Colonic mucosa (tissue), 4 donors: ENCODE results near the gene ABCA7. TPM values are rescaled to one million over a fixed set of nuclear protein-coding genes. Genes with fewer than 3 reads are reported as not detected.

Experiments
- DNase-seq: peaks from one replicate; pipeline ENCODE4 v3.0.0-alpha.2; 2020
- H3K27ac ChIP-seq: fragments of 200-600 bp; one replicate; pipeline ENCODE4 v1.8.0; 2021
- H3K27me3 ChIP-seq: fragments of 200-600 bp; one replicate; pipeline ENCODE4 v1.8.0; 2021
- H3K36me3 ChIP-seq: fragments of 200-600 bp; one replicate; pipeline ENCODE4 v1.8.0; 2021
- H3K4me1 ChIP-seq: fragments of 200-600 bp; one replicate; pipeline ENCODE4 v1.8.0; 2021; ENCODE audit warnings: mild to moderate bottlenecking
- H3K4me3 ChIP-seq: fragments of 200-600 bp; one replicate; pipeline ENCODE4 v1.8.0; 2021
- H3K9ac ChIP-seq, 2 donors: one replicate each; pipeline ENCODE4 v1.7.0; 2013; ENCODE audit warnings: control low read depth in 2 of 2, low read depth in 2 of 2, low read length in 2 of 2
- H3K9me3 ChIP-seq: fragments of 200-600 bp; one replicate; pipeline ENCODE4 v1.8.0; 2021
- CTCF ChIP-seq: fragments of 200-600 bp; IDR thresholded peaks from one replicate; pipeline ENCODE4 v1.8.0; 2022; ENCODE audit warnings: antibody characterized with exemption, mild to moderate bottlenecking
- intact Hi-C: fragments of 100-400 bp; cut with DNase I; formaldehyde crosslinking; loops from one replicate; pipeline ENCODE4 v1.14.1; 2022
- total RNA-seq, 2 donors: library from RNA; stranded (reverse); fragmentation: NEBNext Ultra II Directional in 1 of 2; extraction: Animal tissue kit (Norgen Biotek cat#: 25700) in 1 of 2; gene quantifications; one replicate each; pipeline ENCODE4 v1.2.1, GENCODE V29; 2021
- donor health status: healthy.
- donor health status: DM: no; HTN: no; CAD: no.
- donor health status: DM: no; HTN: no; CAD: no.

Gene ABCA7
- total RNA-seq, 2 donors from 2014 or later = 23.9 to 31.6 TPM

GRCh38 chr19:1004803-1005664 is 34.9 kb upstream of the ABCA7 start:
- TF ChIP-seq CTCF = no peak
- Histone ChIP-seq H3K36me3 (peaks cover 1% of the 10 kb centered on the region), H3K27ac (no peak overlapping the region), H3K4me3 (no peak overlapping the region), H3K4me1 (no peaks in the 10 kb centered on the region), H3K9me3 (no peaks in the 10 kb centered on the region), H3K27me3 (peaks cover 16% of the 10 kb centered on the region), H3K9ac (no peak overlapping the region)
- intact Hi-C loops = no loop called here
- DNase-seq = no peak

- Histone ChIP-seq H3K27me3 (peaks cover under 1% of the 10 kb centered on the region), H3K4me3 (no peak overlapping the region), H3K36me3 (peaks cover 19% of the 10 kb centered on the region), H3K4me1 (no peaks in the 10 kb centered on the region), H3K9me3 (no peaks in the 10 kb centered on the region), H3K27ac (no peak overlapping the region), H3K9ac (no peak overlapping the region)
- no peak for DNase-seq
- TF ChIP-seq CTCF = no peak
- intact Hi-C loops = no loop called here
Measured at GRCh38 chr19:1006711-1007398, 33.1 kb upstream of the ABCA7 start.

- Histone ChIP-seq H3K9ac (no peak overlapping the region), H3K9me3 (no peaks in the 10 kb centered on the region), H3K27ac (no peak overlapping the region), H3K4me1 (no peaks in the 10 kb centered on the region), H3K27me3 (no peaks in the 10 kb centered on the region), H3K36me3 (peaks cover 22% of the 10 kb centered on the region), H3K4me3 (no peak overlapping the region)
- TF ChIP-seq CTCF = no peak
- intact Hi-C loops = no loop called here
- no peak for DNase-seq
Measured at GRCh38 chr19:1007399-1008251, 32.3 kb upstream of the ABCA7 start.

GRCh38 chr19:1008268-1009040 is 31.5 kb upstream of the ABCA7 start:
- Histone ChIP-seq H3K9me3 (no peaks in the 10 kb centered on the region), H3K27me3 (no peaks in the 10 kb centered on the region), H3K36me3 (peaks cover 22% of the 10 kb centered on the region), H3K4me3 (no peak overlapping the region), H3K27ac (peak overlapping the region; percentile 44), H3K9ac (no peak overlapping the region), H3K4me1 (no peaks in the 10 kb centered on the region)
- DNase-seq = no peak
- no peak for TF ChIP-seq CTCF
- intact Hi-C loops = no loop called here
